Liver (tissue), 9 donors: ENCODE measurements around the gene LHPP. TPM values are rescaled to one million over a fixed set of nuclear protein-coding genes. Genes with fewer than 3 reads are reported as not detected.

Experiments
- DNase-seq: peaks from one replicate; pipeline ENCODE4 v3.0.0-alpha.2; 2017; ENCODE audit warnings: low spot score
- H3K27ac ChIP-seq, 2 donors: one replicate each; pipeline ENCODE4 v1.7.0; 2013; ENCODE audit warnings: inconsistent platforms in 2 of 2, low read length in 2 of 2, control low read depth in 1 of 2, low read depth in 1 of 2, mild to moderate bottlenecking in 1 of 2
- H3K27me3 ChIP-seq, 4 donors: one replicate each; pipeline versions ENCODE4 v1.6.1 to v1.7.0; 2013; ENCODE audit warnings: low read length in 3 of 4, inconsistent platforms in 1 of 4, mild to moderate bottlenecking in 1 of 4, moderate library complexity in 1 of 4; ENCODE audit not compliant: control insufficient read depth in 4 of 4, insufficient read depth in 4 of 4
- H3K36me3 ChIP-seq, 4 donors: one replicate each; pipeline versions ENCODE4 v1.6.1 to v1.7.0; 2013; ENCODE audit warnings: low read length in 3 of 4, mild to moderate bottlenecking in 3 of 4, low read depth in 1 of 4, moderate library complexity in 1 of 4; ENCODE audit not compliant: control insufficient read depth in 4 of 4, insufficient read depth in 3 of 4
- H3K4me1 ChIP-seq, 4 donors: one replicate each; pipeline versions ENCODE4 v1.6.1 to v1.7.0; 2013; ENCODE audit warnings: low read length in 3 of 4, mild to moderate bottlenecking in 3 of 4, moderate library complexity in 1 of 4; ENCODE audit not compliant: control insufficient read depth in 4 of 4, insufficient read depth in 4 of 4
- H3K4me3 ChIP-seq, 3 donors: one replicate each; pipeline versions ENCODE4 v1.6.1 to v1.7.0; 2013; ENCODE audit warnings: low read length in 3 of 3, control low read depth in 1 of 3, low read depth in 1 of 3, mild to moderate bottlenecking in 1 of 3
- H3K9ac ChIP-seq, 2 donors: one replicate each; pipeline ENCODE4 v1.7.0; 2013; ENCODE audit warnings: low read length in 2 of 2, mild to moderate bottlenecking in 2 of 2, moderate library complexity in 2 of 2, control low read depth in 1 of 2, low read depth in 1 of 2
- H3K9me3 ChIP-seq, 4 donors: one replicate each; pipeline versions ENCODE4 v1.6.1 to v1.7.0; 2013; ENCODE audit warnings: low read length in 3 of 4; ENCODE audit not compliant: control insufficient read depth in 4 of 4
- ATF3 ChIP-seq: IDR thresholded peaks from 2 replicates; pipeline ENCODE4 v1.6.1; 2016; ENCODE audit warnings: antibody characterized with exemption
- EGR1 ChIP-seq, 2 donors: IDR thresholded peaks; 2 replicates each; pipeline ENCODE4 v1.6.1; 2016 to 2018; ENCODE audit warnings: antibody characterized with exemption in 2 of 2, low read depth in 2 of 2
- FOXA1 ChIP-seq: IDR thresholded peaks from 2 replicates; pipeline ENCODE4 v1.6.1; 2016; ENCODE audit warnings: antibody characterized with exemption
- FOXA2 ChIP-seq: IDR thresholded peaks from 2 replicates; pipeline ENCODE4 v1.6.1; 2016; ENCODE audit warnings: antibody characterized with exemption
- GABPA ChIP-seq, 2 donors: IDR thresholded peaks in 1 of 2; conservative IDR thresholded peaks in 1 of 2; 2 replicates each; pipeline ENCODE4 v1.6.1; 2016; ENCODE audit warnings: antibody characterized with exemption in 2 of 2, mild to moderate bottlenecking in 1 of 2, moderate library complexity in 1 of 2
- HNF4A ChIP-seq, 2 donors: conservative IDR thresholded peaks; 2 replicates each; pipeline ENCODE4 v1.6.1; 2016; ENCODE audit warnings: antibody characterized with exemption in 2 of 2, mild to moderate bottlenecking in 2 of 2
- HNF4G ChIP-seq: IDR thresholded peaks from 2 replicates; pipeline ENCODE4 v1.6.1; 2016; ENCODE audit warnings: antibody characterized with exemption
- JUND ChIP-seq, 2 donors: IDR thresholded peaks; 2 replicates each; pipeline ENCODE4 v1.6.1; 2016; ENCODE audit warnings: antibody characterized with exemption in 2 of 2
- NR2F2 ChIP-seq: IDR thresholded peaks from 2 replicates; pipeline ENCODE4 v1.6.1; 2016; ENCODE audit warnings: antibody characterized with exemption
- RAD21 ChIP-seq, 2 donors: IDR thresholded peaks; 2 replicates each; pipeline ENCODE4 v1.6.1; 2016; ENCODE audit warnings: antibody characterized with exemption in 2 of 2, mild to moderate bottlenecking in 2 of 2
- REST ChIP-seq: IDR thresholded peaks from 2 replicates; pipeline ENCODE4 v1.6.1; 2016; ENCODE audit warnings: antibody characterized with exemption, mild to moderate bottlenecking
- RXRA ChIP-seq, 2 donors: IDR thresholded peaks; 2 replicates each; pipeline ENCODE4 v1.6.1; 2017 to 2018; ENCODE audit warnings: antibody characterized with exemption in 2 of 2, mild to moderate bottlenecking in 1 of 2
- SP1 ChIP-seq: IDR thresholded peaks from 2 replicates; pipeline ENCODE4 v1.6.1; 2018; ENCODE audit warnings: antibody characterized with exemption, mild to moderate bottlenecking
- TAF1 ChIP-seq: conservative IDR thresholded peaks from 2 replicates; pipeline ENCODE4 v1.6.1; 2016; ENCODE audit warnings: antibody characterized with exemption, mild to moderate bottlenecking
- YY1 ChIP-seq: IDR thresholded peaks from 2 replicates; pipeline ENCODE4 v1.6.1; 2016; ENCODE audit warnings: antibody characterized with exemption, mild to moderate bottlenecking
- ZBTB33 ChIP-seq: IDR thresholded peaks from 2 replicates; pipeline ENCODE4 v1.6.1; 2016; ENCODE audit warnings: antibody characterized with exemption
- WGBS: extraction: QIAGEN DNeasy Blood & Tissue Kit; methylation state at CpG from one replicate; pipeline ENCODE4 v1.1.7; 2013; 5-methylcytosine and 5-hydroxymethylcytosine counted together
- polyA plus RNA-seq, 2 donors: library from polyadenylated mRNA; stranded (reverse) in 1 of 2; unstranded in 1 of 2; fragments of 200-250 nt in 1 of 2; fragments of >200 nt in 1 of 2; fragmentation: Nextera tagmentation in 1 of 2; extraction: Ambion mirVana in 1 of 2; gene quantifications; one replicate each; pipeline versions ENCODE4 v1.2.1 to v1.2.3, GENCODE V29; 2013 to 2015
- total RNA-seq, 2 donors: library from RNA; depleted of rRNA; stranded (reverse); fragments of >200 nt; gene quantifications; one replicate each; pipeline ENCODE4 v1.2.3, GENCODE V29; 2014
- TF ChIP-seq, protein P1 (sequence below): fragments of 150-350 bp; IDR thresholded peaks from 2 replicates; pipeline ENCODE4 v1.5.1; 2017; ENCODE audit warnings: improper control_type of control experiment, low read depth, low read length; ENCODE audit not compliant: missing input control
- TF ChIP-seq, protein P2 (sequence below): IDR thresholded peaks from 2 replicates; pipeline ENCODE4 v1.6.1; 2016; ENCODE audit warnings: antibody characterized with exemption
- donor health status: healthy.
- donor health status: healthy.
- donor health status: healthy.
- donor health status: healthy.
- donor health status: healthy.

The LHPP gene
- total and polyA plus RNA-seq, 4 donors, result 15.9 to 39.9 (median 26.2) TPM

- no peak overlapping the region for H3K27ac ChIP-seq
- no peak overlapping the region for H3K9ac ChIP-seq
- TF ChIP-seq FOXA1 (no peak), HNF4G (no peak), GABPA (IDR thresholded peaks at IDR 0.05 in 1 of 2, conservative IDR thresholded peaks at IDR 0.05 in 1 of 2) (no peak), FOXA2 (no peak), REST (no peak), ZBTB33 (no peak), NR2F2 (no peak)
- H3K27me3 ChIP-seq, result no peaks in the 10 kb centered on the region
- H3K36me3 ChIP-seq, result no peaks in the 10 kb centered on the region
- 94% methylated on average over 26 of the region's 26 CpGs for WGBS
- no peak for DNase-seq
- H3K9me3 ChIP-seq, result no peaks in the 10 kb centered on the region
- peaks cover 0 to 10% (median 5%) of the 10 kb centered on the region in 4 donors for H3K4me1 ChIP-seq
- H3K4me3 ChIP-seq, result no peak overlapping the region
These were observed 88.8 kb downstream of the LHPP start for GRCh38 chr10:124550293-124551034.

GRCh38 chr10:124551097-124551496, 89.5 kb downstream of the LHPP start:
- 97% methylated on average over 9 of the region's 9 CpGs for WGBS
- H3K27me3 ChIP-seq, result no peaks in the 10 kb centered on the region
- H3K4me3 ChIP-seq, result no peak overlapping the region
- H3K9ac ChIP-seq, result no peak overlapping the region
- H3K4me1 ChIP-seq, result peaks cover 0 to 10% (median 5%) of the 10 kb centered on the region in 4 donors
- H3K36me3 ChIP-seq, result no peaks in the 10 kb centered on the region
- TF ChIP-seq HNF4A (conservative IDR thresholded peaks at IDR 0.05) (no peak), HNF4G (no peak), ATF3 (no peak), YY1 (no peak), REST (no peak), RAD21 (IDR thresholded peaks at IDR 0.05) (no peak), FOXA1 (no peak), TAF1 (no peak), RXRA (IDR thresholded peaks at IDR 0.05) (no peak), GABPA (IDR thresholded peaks at IDR 0.05 in 1 of 2, conservative IDR thresholded peaks at IDR 0.05 in 1 of 2) (no peak), EGR1 (IDR thresholded peaks at IDR 0.05; ENCODE audit: low read depth in 2 of 2) (no peak), JUND (IDR thresholded peaks at IDR 0.05) (no peak), ZBTB33 (no peak), NR2F2 (no peak), SP1 (no peak), FOXA2 (no peak)
- TF ChIP-seq, protein P1, sequence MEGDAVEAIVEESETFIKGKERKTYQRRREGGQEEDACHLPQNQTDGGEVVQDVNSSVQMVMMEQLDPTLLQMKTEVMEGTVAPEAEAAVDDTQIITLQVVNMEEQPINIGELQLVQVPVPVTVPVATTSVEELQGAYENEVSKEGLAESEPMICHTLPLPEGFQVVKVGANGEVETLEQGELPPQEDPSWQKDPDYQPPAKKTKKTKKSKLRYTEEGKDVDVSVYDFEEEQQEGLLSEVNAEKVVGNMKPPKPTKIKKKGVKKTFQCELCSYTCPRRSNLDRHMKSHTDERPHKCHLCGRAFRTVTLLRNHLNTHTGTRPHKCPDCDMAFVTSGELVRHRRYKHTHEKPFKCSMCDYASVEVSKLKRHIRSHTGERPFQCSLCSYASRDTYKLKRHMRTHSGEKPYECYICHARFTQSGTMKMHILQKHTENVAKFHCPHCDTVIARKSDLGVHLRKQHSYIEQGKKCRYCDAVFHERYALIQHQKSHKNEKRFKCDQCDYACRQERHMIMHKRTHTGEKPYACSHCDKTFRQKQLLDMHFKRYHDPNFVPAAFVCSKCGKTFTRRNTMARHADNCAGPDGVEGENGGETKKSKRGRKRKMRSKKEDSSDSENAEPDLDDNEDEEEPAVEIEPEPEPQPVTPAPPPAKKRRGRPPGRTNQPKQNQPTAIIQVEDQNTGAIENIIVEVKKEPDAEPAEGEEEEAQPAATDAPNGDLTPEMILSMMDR, result no peak
- TF ChIP-seq, protein P2, sequence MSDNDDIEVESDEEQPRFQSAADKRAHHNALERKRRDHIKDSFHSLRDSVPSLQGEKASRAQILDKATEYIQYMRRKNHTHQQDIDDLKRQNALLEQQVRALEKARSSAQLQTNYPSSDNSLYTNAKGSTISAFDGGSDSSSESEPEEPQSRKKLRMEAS, result no peak
- no peak for DNase-seq
- H3K27ac ChIP-seq, result no peak overlapping the region
- no peaks in the 10 kb centered on the region for H3K9me3 ChIP-seq
